DMS 273 (cell line): ENCODE results near the gene SEC24C.

Experiments
- DNase-seq: peaks from one replicate; lab custom pipeline; 2025; ENCODE audit not compliant: unreplicated experiment; lab: John Stamatoyannopoulos, UW

Gene SEC24C

DNA sequence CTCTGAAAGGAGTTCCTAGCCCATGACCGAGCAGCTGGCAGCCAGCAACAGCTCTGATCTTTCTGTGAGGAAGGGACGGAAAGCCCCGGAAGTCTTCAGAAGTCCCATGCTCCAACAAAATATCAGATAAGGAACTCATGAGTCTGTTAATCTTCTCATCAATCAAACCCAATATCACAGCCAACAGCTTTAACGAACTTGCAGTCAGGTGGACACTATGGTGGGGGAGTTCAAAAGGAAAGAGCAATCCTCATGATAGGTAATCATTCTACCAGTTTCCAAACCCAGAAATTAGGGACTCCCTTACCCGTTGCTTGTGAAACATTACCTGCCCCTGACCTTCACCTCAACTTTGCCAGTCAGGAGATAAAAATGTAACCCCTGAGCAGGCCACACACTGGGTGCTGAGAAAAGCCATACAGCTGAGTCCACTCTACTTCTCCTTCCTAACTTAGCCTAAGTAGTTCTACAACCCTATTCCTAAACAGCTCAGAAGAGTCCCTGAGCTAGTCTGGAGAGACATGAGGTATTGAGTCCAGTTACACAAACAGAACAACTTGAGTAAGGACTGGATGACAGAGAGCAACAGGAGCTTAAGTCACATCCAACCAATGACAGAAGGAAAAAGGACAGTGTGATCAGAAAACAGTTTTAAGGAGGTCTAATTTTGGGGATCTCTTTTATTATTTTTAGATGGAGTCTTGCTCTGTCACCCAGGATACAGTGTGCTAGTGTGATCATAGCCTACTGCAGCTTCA lies 65.1 kb downstream of the SEC24C start:
- DNase-seq = no peak

DNA sequence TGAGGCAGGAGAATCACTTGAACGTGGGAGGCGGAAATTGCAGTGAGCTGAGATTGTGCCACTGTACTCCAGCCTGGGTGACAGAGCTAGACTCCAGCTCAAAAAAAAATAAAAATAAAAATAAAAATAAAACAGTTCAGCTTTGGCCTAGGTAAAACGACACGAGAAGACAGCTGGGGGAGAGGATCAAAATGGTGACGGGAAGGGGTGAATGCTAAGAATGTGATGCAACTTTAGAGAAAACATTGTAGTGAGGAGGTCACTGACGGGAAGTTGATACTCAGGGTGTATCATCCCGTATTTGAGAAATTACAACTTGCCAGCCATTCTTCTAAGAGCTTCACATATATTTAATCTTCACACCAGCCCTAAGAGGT lies 66.2 kb downstream of the SEC24C start:
- no peak for DNase-seq

DNA sequence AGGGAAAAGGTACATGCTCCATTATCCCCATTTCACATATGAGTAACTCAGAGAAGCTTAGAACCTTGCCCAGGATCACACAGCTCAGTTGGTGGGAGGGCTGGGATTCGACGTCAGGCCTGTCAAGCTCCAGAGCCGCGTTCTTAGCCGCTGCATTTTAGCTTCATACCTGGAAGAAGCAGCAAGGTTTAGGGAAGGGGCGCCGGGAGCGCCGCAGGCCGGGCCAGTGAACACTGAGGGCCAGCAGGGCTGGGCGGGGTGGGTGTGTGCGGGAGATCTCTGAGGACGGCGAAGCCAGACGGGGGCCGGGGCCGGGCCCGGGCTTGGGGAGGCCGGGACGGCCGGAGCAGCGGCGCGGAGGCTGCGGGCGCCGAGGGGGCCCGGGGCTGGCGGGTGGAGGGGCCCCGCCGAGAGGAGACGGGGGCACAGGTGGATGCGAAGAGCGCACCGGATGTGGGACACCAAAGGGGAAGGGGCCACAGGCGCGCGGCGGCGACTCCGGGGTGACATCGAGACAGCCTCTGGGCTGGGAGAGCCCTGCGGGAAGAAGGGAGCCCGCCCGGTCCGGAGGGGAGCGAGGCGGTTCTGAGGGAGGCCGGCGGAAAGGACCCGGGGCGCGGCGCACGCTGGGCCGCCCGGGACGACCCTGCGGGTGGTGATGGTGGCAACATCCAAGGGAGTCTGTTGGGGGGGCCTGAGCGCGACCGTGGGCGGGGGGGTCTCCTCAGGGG lies 66.7 kb downstream of the SEC24C start:
- DNase-seq = peak; percentile 58

DNA sequence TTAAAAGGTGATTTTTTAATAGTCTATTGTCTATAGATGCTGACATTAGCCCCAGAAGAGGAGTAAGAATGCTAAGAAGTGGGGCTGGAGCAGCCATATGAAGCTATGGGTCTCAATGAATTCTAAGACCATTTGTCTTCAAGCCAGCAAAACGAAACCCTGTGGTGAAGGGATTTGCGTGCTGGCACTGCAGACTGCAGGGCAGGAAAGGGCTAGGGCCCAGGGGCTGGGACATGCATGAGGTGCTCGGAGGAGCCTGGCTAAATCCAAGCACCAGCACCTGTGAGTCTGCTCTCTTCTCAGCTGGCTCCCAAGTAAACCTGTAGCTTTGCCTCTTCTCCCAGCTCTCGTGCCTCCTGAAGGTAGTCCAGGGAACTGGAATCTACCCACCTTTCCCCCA lies 68.5 kb downstream of the SEC24C start:
- DNase-seq = peak; percentile 6

DNA sequence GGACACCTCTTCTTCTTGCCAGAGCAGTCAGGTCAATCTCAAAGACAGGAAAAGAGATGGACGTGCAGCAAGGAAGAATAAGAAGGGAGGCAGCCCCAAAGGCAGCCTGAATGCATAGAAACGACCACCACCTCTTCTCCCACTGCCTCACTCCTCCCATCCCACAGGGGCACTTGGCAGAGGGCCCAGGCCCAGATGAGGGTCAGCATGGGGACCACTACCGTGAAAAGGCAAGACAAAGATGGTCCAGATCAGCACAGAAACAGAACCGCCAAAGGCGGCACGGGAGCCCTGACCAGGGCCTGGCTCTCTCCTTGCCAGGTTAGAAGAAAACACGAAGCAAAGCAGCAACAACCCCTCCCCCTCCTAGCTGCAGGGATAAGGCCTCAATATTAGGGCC lies 69.2 kb downstream of the SEC24C start:
- no peak for DNase-seq

DNA sequence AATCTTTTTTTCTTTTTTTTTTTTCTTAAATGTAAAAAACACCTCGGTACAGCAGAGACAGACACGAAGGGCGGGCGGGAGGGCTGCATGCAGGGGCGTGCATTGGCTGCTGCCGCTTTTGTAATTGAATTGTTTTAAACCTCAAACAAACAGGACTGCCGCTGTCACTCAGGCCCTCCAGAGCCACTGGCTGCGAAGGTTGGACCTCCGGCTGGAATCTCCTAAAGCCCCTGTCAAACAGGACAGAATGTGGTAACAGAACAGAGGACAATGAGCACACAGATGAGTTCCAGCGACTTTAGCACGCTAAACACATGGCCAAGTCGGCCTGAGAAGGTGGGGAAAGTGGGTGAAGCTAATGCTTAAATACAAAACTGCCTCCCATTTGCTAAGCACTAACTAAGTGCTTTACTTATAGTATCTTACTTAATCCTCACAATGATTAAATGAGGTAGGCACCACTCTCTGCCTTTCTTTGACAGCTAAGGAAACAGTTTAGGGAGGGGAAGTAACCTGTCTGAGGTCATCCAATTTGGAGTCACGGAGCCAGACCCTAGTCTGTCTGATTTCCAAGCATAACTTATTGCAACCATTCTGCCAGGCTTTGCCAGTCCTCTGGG lies 70.2 kb downstream of the SEC24C start:
- no peak for DNase-seq

DNA sequence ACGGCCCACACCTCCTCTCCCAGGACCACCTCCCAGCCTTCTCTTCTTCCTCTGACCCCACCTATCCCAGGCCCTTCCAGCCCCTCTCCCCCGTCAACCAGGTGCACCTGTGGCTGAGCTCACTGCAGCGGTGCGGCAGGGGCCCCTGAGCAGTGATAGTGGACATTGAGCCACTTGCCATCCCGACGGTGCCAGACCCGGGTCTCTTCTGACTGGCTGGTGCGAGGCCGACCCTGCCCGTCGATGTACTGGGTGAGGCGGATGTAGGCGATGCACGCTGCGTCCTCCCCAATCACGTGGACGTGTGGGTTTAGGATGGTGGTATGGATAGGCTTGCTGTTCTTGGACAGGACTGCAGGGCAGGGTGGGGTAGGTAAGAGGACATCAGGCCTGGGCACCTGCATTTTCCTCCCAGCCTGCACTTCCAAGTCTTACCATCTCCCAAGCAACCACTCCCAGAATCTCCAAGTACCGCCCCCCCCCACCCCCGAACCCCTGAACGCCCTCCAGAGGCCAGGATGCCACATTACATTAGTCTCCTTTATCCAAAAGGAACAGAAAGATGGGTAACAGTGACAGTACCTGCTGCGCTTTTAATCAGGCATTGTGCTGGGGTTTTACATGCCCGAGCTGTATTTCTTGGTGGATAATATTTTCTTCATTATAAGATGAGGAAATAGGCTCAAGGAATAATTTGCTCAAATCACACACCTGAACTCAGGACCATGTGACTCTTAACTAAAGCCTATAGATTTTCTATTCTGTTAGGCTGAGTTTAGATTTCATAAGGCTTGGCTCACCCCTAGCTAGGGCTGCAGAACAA lies 70.9 kb downstream of the SEC24C start:
- peak; percentile 52 for DNase-seq

DNA sequence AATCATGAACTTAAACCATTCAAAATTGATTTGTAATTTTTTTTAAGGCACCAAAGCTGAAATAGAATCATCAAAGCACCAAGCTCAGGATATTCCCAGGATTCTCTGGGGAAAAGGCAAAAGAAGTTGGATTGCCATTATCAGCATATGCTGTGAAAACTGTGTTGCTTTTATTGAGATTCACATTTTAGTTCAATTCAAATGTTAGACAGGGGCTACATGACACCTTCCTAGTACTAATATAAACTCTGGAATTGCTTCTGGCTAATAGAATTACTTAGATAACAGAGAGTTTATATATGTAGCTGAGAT lies 71.5 kb downstream of the SEC24C start:
- no peak for DNase-seq

DNA sequence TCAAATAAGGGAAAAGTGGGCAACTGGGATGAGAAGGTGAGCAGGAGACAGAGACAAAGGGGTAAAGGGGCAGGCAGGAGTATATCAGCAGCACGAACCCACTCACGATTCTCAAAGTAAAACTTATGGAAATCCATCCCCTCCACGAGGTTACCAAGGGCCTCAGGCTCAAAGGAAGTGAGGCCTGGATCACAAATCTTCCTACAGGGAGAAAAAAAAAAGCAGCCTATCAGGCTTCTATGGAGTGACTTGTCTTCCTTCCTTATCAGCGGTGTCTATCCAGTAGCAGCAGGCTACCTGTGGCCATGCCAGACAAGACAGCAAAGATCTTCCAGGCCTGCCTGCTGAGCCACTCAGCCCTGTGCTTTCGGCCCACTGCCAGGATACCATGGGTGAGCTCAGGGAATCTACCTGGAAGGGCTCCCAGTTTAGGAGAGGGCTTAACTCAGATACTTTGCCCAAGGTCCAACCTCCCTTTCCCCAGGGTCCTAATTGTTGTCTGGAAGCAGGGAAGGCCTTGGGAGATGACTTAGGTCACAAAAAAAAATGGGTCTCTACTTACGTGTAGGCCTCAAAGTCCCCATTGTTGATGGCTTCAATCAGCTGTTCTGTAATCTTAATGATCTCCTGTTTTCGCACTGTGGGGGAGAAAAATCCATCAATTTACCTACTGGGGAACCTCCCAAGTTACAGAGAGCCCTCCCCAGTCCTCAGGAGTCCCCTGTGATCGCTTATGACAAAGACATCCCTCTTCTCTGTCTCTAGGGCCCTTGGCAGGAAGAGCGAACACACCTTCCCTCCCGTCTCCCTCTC lies 73.0 kb downstream of the SEC24C start:
- no peak for DNase-seq

DNA sequence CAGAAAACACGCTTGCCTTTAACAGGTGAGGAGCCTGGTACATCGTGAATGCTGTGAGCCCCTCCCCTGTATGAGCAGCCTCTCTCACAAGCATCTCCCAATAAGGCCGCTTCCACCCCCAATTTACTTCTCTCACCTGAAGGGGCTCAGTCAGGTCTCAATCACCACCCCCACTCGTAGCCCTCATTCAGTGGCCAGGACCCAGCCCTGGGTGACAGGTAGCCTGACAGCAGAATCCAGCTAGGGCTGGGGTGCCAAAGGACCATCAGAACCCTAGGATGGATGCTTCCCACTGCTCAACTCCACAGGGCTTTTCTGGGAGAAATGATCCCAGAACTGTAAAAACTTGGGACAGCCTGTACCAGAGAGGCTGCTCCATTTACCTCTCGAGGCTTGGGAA lies 73.7 kb downstream of the SEC24C start:
- no peak for DNase-seq

DNA sequence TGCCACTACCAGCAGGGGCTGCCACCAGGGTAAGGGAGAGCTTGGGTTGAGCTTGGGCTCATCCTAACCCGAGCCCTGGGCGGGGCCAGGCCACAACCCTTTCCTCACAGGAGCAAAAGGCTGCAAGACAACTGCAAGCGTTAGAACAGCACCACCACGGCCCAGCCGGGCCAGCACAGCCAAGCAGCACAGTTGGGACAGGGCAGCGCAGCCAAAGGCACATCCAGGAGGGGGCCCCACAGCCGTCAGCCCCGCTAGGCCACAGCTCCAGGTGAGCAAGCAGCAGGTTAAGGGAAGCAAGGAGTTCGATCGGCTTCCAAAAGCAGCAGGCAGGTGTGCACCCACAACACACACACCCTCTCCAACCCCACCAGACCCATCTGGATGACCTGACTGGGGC lies 74.2 kb downstream of the SEC24C start:
- no peak for DNase-seq

DNA sequence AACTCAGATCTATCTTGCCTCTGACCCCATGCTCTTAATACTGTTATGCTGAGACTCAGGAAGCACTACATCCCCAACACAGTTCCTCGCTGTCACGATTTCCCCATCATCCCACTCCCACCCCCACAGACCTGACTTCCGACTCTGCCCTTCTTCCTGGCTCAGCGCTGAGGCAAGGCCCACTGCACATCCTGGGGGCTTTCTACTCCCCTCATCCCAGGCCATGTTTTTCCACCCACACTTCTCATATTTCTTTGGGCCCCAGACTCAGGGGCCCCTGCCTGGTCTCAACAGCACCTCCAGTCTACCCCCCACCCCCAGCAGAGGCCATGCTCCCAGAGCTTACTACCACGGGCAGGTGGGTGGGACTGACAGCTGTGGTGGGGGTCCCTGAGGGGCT lies 74.9 kb downstream of the SEC24C start:
- DNase-seq = no peak

DNA sequence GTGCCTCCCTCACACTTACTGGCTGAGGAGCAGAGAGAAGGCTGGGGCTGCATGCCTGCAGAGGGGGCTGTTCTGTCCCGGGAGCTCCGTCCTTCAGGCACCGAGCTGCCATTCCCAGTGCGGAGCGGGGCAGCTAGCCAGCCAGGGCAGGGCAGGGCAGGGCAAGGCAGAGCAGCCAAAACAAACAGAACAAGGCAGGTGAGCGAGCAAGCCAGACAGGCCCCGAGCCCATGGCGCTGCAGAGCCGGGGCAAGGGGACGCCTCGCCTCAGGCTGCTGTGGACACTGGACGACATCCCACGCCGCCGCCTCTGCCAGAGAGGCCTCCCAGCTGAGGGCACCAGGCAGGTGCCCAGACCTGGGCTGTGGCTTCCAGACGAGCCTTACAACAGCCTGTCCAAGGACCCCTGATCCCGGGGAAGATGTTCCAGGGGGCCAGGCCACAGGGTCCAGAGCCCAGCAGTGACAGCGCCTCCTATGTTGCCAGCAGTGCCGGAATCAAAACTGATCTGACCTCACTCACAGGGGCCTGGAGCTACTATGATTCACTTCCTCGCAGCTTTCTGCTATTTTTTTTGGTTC lies 75.4 kb downstream of the SEC24C start:
- DNase-seq = no peak
